Effector memory CD4-positive, alpha-beta T cell (primary cell): ENCODE results near the gene POU2F1.
"Not testable (repeated sequence)": the region's sequence is repeated elsewhere in the genome, so short reads cannot be mapped to it uniquely, and the experiment has no call there.

Source experiments
- DNase-seq, 3 donors: peaks; one replicate each; pipeline ENCODE4 v3.0.0-alpha.2; 2020
- H3K27ac ChIP-seq: 2 replicates; pipeline ENCODE4 v1.7.0; 2013; ENCODE audit warnings: mild to moderate bottlenecking, low read length, moderate library complexity; ENCODE audit not compliant: insufficient read depth, poor library complexity, severe bottlenecking
- H3K27me3 ChIP-seq: replicated peaks from 2 replicates; pipeline ENCODE4 v1.7.0; 2013; ENCODE audit warnings: mild to moderate bottlenecking, low read length; ENCODE audit not compliant: insufficient read depth, control insufficient read depth, poor library complexity, severe bottlenecking
- H3K36me3 ChIP-seq: 2 replicates; pipeline ENCODE4 v1.7.0; 2013; ENCODE audit warnings: mild to moderate bottlenecking, low read length, moderate library complexity; ENCODE audit not compliant: control insufficient read depth, insufficient read depth
- H3K4me1 ChIP-seq: 2 replicates; pipeline ENCODE4 v1.7.0; 2013; ENCODE audit warnings: low read length, mild to moderate bottlenecking; ENCODE audit not compliant: control insufficient read depth, insufficient read depth, poor library complexity, severe bottlenecking
- H3K4me3 ChIP-seq: 2 replicates; pipeline ENCODE4 v1.7.0; 2013; ENCODE audit warnings: low read length, low read depth, mild to moderate bottlenecking; ENCODE audit not compliant: insufficient read depth, poor library complexity, severe bottlenecking
- H3K9me3 ChIP-seq: 2 replicates; pipeline ENCODE4 v1.7.0; 2013; ENCODE audit warnings: mild to moderate bottlenecking, low read length, moderate library complexity; ENCODE audit not compliant: control insufficient read depth

The POU2F1 gene

GRCh38 chr1:167229719-167230385, 9.2 kb downstream of the POU2F1 start:
- Histone ChIP-seq H3K4me1 (peaks cover 7% of the 10 kb centered on the region), H3K4me3 (no peak overlapping the region), H3K36me3 (no peaks in the 10 kb centered on the region), H3K9me3 (no peaks in the 10 kb centered on the region), H3K27ac (no peak overlapping the region), H3K27me3 (no peaks in the 10 kb centered on the region)
- DNase-seq = no peak

GRCh38 chr1:167230437-167230836, 9.8 kb downstream of the POU2F1 start:
- no peaks in the 10 kb centered on the region for H3K36me3 ChIP-seq
- no peaks in the 10 kb centered on the region for H3K9me3 ChIP-seq
- H3K4me1 ChIP-seq = peaks cover 13% of the 10 kb centered on the region
- H3K27me3 ChIP-seq = no peaks in the 10 kb centered on the region
- no peak overlapping the region for H3K27ac ChIP-seq
- H3K4me3 ChIP-seq = no peak overlapping the region
- DNase-seq = no peak

GRCh38 chr1:167231873-167232450, 11.3 kb downstream of the POU2F1 start:
- DNase-seq = no peak
- no peaks in the 10 kb centered on the region for H3K27me3 ChIP-seq
- peaks cover 13% of the 10 kb centered on the region for H3K4me1 ChIP-seq
- H3K9me3 ChIP-seq = no peaks in the 10 kb centered on the region
- H3K36me3 ChIP-seq = no peaks in the 10 kb centered on the region
- no peak overlapping the region for H3K4me3 ChIP-seq
- no peak overlapping the region for H3K27ac ChIP-seq

GRCh38 chr1:167232801-167233200, 12.1 kb downstream of the POU2F1 start:
- Histone ChIP-seq H3K4me1 (peaks cover 13% of the 10 kb centered on the region), H3K9me3 (no peaks in the 10 kb centered on the region), H3K4me3 (no peak overlapping the region), H3K36me3 (no peaks in the 10 kb centered on the region), H3K27me3 (no peaks in the 10 kb centered on the region), H3K27ac (no peak overlapping the region)
- DNase-seq = no peak

GRCh38 chr1:167233373-167233772, 12.7 kb downstream of the POU2F1 start:
- H3K4me3 ChIP-seq = no peak overlapping the region
- no peaks in the 10 kb centered on the region for H3K9me3 ChIP-seq
- H3K36me3 ChIP-seq = no peaks in the 10 kb centered on the region
- DNase-seq = no peak
- H3K27ac ChIP-seq = no peak overlapping the region
- peaks cover 13% of the 10 kb centered on the region for H3K4me1 ChIP-seq
- no peaks in the 10 kb centered on the region for H3K27me3 ChIP-seq

GRCh38 chr1:167237000-167237399, 16.3 kb downstream of the POU2F1 start:
- H3K36me3 ChIP-seq = no peaks in the 10 kb centered on the region
- H3K27ac ChIP-seq = no peak overlapping the region
- no peaks in the 10 kb centered on the region for H3K9me3 ChIP-seq
- H3K4me1 ChIP-seq = peaks cover 13% of the 10 kb centered on the region
- no peak for DNase-seq
- H3K27me3 ChIP-seq = no peaks in the 10 kb centered on the region
- H3K4me3 ChIP-seq = no peak overlapping the region

GRCh38 chr1:167238713-167239112, 18.0 kb downstream of the POU2F1 start:
- Histone ChIP-seq H3K4me1 (peaks cover 11% of the 10 kb centered on the region), H3K36me3 (no peaks in the 10 kb centered on the region), H3K27ac (no peak overlapping the region), H3K4me3 (no peak overlapping the region), H3K27me3 (no peaks in the 10 kb centered on the region), H3K9me3 (no peaks in the 10 kb centered on the region)
- DNase-seq = no peak

- Histone ChIP-seq H3K27ac (no peak overlapping the region), H3K4me1 (peaks cover 10% of the 10 kb centered on the region), H3K36me3 (no peaks in the 10 kb centered on the region), H3K9me3 (no peaks in the 10 kb centered on the region), H3K27me3 (no peaks in the 10 kb centered on the region), H3K4me3 (no peak overlapping the region)
- no peak for DNase-seq
Measured at GRCh38 chr1:167239257-167239656, 18.6 kb downstream of the POU2F1 start.

- DNase-seq = no peak
- no peak overlapping the region for H3K27ac ChIP-seq
- H3K4me1 ChIP-seq = no peaks in the 10 kb centered on the region
- H3K27me3 ChIP-seq = no peaks in the 10 kb centered on the region
- no peaks in the 10 kb centered on the region for H3K9me3 ChIP-seq
- H3K36me3 ChIP-seq = no peaks in the 10 kb centered on the region
- no peak overlapping the region for H3K4me3 ChIP-seq
Measured at GRCh38 chr1:167244244-167244643, 23.6 kb downstream of the POU2F1 start.

- not testable (repeated sequence) for H3K4me3 ChIP-seq, DNase-seq, H3K9me3 ChIP-seq, H3K27ac ChIP-seq, H3K4me1 ChIP-seq, H3K27me3 ChIP-seq, H3K36me3 ChIP-seq
Measured at GRCh38 chr1:167245168-167245567, 24.5 kb downstream of the POU2F1 start.
